PC-9 (cell line): ENCODE measurements around the gene CENPB. TPM values are rescaled to one million over a fixed set of nuclear protein-coding genes. Genes with fewer than 3 reads are reported as not detected.

ENCODE experiments used
- BruUV-seq: library from RNA; stranded (reverse); fragments of 400-500 nt; replicated peaks from 2 replicates; lab custom pipeline; 2021; lab: Mats Ljungman, UMichigan
- CTCF ChIA-PET: fragments of 300-600 bp; sonication (Branson Sonifier 250); formaldehyde crosslinking; loops from one replicate; lab custom pipeline; 2022; ENCODE audit warnings: antibody characterized with exemption; lab: Charles Lee
- POLR2A ChIA-PET: fragments of 300-600 bp; sonication (Branson Sonifier 250); formaldehyde crosslinking; loops from one replicate; lab custom pipeline; 2022; ENCODE audit warnings: antibody characterized with exemption; ENCODE audit not compliant: unreplicated experiment; lab: Charles Lee
- DNase-seq, 2 experiments: peaks; one replicate each; pipeline versions ENCODE4 v3.0.0 to v3.0.0-alpha.2; 2015 to 2022; ENCODE audit warnings: mixed read lengths in 1 of 2
- H2AFZ ChIP-seq: fragments of 200-600 bp; sonication (generic); 2 replicates; pipeline ENCODE4 v1.8.1; 2017; ENCODE audit warnings: antibody characterized with exemption
- H3F3A ChIP-seq: fragments of 200-600 bp; sonication (generic); 2 replicates; pipeline ENCODE4 v1.8.1; 2017; ENCODE audit warnings: antibody characterized with exemption, mild to moderate bottlenecking, low read depth; ENCODE audit not compliant: insufficient read depth
- H3K27ac ChIP-seq: fragments of 200-600 bp; sonication (generic); 2 replicates; pipeline ENCODE4 v1.6.1; 2016; ENCODE audit warnings: mixed run types
- H3K27me3 ChIP-seq: fragments of 200-600 bp; sonication (generic); 2 replicates; pipeline ENCODE4 v1.6.1; 2016; ENCODE audit warnings: low read depth, mixed run types; ENCODE audit not compliant: insufficient read depth
- H3K36me3 ChIP-seq: fragments of 200-600 bp; sonication (generic); 2 replicates; pipeline ENCODE4 v1.6.1; 2016; ENCODE audit warnings: low read depth, mixed run types
- H3K4me1 ChIP-seq: fragments of 200-600 bp; sonication (generic); replicated peaks from 2 replicates; pipeline ENCODE4 v1.6.1; 2016; ENCODE audit warnings: mixed run types; ENCODE audit not compliant: insufficient read depth
- H3K4me2 ChIP-seq: fragments of 200-600 bp; sonication (generic); 2 replicates; pipeline ENCODE4 v1.6.1; 2017; ENCODE audit warnings: mixed run types
- H3K4me3 ChIP-seq: fragments of 200-600 bp; sonication (generic); 2 replicates; pipeline ENCODE4 v1.6.1; 2016; ENCODE audit warnings: mixed run types
- H3K79me2 ChIP-seq: fragments of 200-600 bp; sonication (generic); 2 replicates; pipeline ENCODE4 v1.6.1; 2017; ENCODE audit warnings: low read depth, mixed run types
- H3K9me2 ChIP-seq: fragments of 200-600 bp; sonication (generic); 2 replicates; pipeline ENCODE4 v1.8.1; 2017; ENCODE audit warnings: mild to moderate bottlenecking; ENCODE audit not compliant: insufficient read depth
- H3K9me3 ChIP-seq: fragments of 200-600 bp; sonication (generic); 2 replicates; pipeline ENCODE4 v1.8.1; 2016; ENCODE audit warnings: low read depth; ENCODE audit not compliant: insufficient read depth
- H4K20me1 ChIP-seq: fragments of 200-600 bp; sonication (generic); 2 replicates; pipeline ENCODE4 v1.8.1; 2017; ENCODE audit not compliant: insufficient read depth
- EZH2 ChIP-seq: fragments of 200-600 bp; sonication (generic); IDR thresholded peaks from 2 replicates; pipeline ENCODE4 v1.8.0; 2017; ENCODE audit warnings: antibody characterized with exemption, low read depth
- intact Hi-C: fragments of 100-400 bp; cut with micrococcal nuclease; formaldehyde crosslinking; loops from one replicate; pipeline ENCODE4 v1.10.0; 2022; ENCODE audit not compliant: unreplicated experiment
- total RNA-seq: library from RNA; stranded (reverse); gene quantifications from 2 replicates; pipeline ENCODE4 v1.2.3, GENCODE V29; 2021
- TF ChIP-seq, protein P1 (sequence below): fragments of 200-600 bp; sonication (generic); conservative IDR thresholded peaks from 2 replicates; pipeline ENCODE4 v1.6.1; 2017; ENCODE audit warnings: mixed run types, antibody characterized with exemption, mild to moderate bottlenecking, moderate library complexity

Gene CENPB
- total RNA-seq, 1 experiment from 2014 or later, result 70.8 TPM

DNA sequence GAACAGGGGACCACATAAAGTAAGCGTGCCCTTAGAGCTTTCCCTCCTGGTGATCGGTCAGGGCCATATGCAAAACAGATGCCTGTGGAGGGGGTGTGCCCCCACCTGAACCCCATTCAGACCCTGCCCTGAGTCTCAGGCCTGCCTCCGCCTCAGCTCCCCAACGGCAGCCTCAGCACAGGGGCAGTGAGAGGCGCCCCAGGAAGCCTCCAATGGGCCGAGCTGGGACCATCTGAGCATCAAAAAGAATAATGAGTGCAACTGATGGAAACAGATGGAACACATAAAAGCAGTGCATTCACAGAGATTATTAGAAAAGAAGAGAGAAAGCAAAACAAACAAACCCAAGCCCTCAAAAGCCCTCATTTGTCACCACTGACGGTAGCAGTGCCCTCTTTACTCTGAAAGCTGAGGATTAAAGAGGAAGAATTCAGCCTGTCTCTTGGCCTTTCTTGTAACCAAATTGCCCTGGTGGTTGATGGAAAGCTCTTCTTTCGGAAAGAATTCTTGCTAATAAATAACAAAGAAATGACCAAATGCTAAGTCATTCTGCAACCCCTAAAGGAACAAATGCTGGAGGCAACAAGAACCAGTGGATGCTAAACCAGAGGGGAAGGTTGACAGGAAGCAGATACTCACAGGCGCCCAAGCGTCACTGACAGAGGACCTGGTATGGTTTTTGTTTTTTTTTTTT lies 25.7 kb downstream of the CENPB start:
- H3K4me2 ChIP-seq, result no peak overlapping the region
- no peaks in the 10 kb centered on the region for H3F3A ChIP-seq
- TF ChIP-seq, protein P1, sequence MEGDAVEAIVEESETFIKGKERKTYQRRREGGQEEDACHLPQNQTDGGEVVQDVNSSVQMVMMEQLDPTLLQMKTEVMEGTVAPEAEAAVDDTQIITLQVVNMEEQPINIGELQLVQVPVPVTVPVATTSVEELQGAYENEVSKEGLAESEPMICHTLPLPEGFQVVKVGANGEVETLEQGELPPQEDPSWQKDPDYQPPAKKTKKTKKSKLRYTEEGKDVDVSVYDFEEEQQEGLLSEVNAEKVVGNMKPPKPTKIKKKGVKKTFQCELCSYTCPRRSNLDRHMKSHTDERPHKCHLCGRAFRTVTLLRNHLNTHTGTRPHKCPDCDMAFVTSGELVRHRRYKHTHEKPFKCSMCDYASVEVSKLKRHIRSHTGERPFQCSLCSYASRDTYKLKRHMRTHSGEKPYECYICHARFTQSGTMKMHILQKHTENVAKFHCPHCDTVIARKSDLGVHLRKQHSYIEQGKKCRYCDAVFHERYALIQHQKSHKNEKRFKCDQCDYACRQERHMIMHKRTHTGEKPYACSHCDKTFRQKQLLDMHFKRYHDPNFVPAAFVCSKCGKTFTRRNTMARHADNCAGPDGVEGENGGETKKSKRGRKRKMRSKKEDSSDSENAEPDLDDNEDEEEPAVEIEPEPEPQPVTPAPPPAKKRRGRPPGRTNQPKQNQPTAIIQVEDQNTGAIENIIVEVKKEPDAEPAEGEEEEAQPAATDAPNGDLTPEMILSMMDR, result no peak
- no peak for TF ChIP-seq EZH2
- no peak overlapping the region for H3K4me3 ChIP-seq
- no peaks in the 10 kb centered on the region for H3K9me2 ChIP-seq
- no peaks in the 10 kb centered on the region; the same call in 1 of the 2 replicates for H4K20me1 ChIP-seq
- no peaks in the 10 kb centered on the region for H3K79me2 ChIP-seq
- no TSS peak for BruUV-seq
- no peaks in the 10 kb centered on the region for H3K4me1 ChIP-seq
- intact Hi-C loops, result no loop called here
- DNase-seq, result no peak
- H3K27me3 ChIP-seq, result no peaks in the 10 kb centered on the region
- no peak overlapping the region for H2AFZ ChIP-seq
- H3K36me3 ChIP-seq, result no peaks in the 10 kb centered on the region
- ChIA-PET CTCF (no interaction called here), POLR2A (interaction anchor here (0.6 kb wide), 1 partner anchor 16 kb away, joined by 19 read pairs; no protein-coding TSS in a partner anchor)
- H3K27ac ChIP-seq, result no peak overlapping the region
- no peaks in the 10 kb centered on the region for H3K9me3 ChIP-seq

DNA sequence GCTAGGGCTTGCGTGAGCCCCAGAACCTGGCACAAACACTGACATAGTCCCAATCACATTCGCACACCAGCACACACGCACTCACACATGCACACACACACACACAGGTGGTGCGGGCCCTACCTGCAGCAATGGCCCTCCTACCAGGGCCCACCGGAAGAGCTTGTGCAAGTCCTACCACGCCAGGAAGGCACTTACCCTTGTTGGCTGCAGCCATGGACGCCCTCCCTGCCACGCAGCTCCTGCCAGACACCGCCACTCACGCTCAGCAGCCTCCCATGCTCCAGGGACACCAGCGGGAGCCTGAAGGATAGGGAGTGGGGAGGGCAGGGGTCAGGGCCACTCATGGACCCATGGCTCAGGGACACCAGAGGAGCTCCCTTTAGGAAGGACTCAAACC lies 26.7 kb downstream of the CENPB start:
- Histone ChIP-seq H3K4me3 (no peak overlapping the region), H4K20me1 (no peaks in the 10 kb centered on the region; the same call in 1 of the 2 replicates), H3K9me2 (no peaks in the 10 kb centered on the region), H3K79me2 (no peaks in the 10 kb centered on the region), H3K27me3 (no peaks in the 10 kb centered on the region), H3K4me2 (no peak overlapping the region), H3K27ac (no peak overlapping the region), H2AFZ (no peak overlapping the region), H3K9me3 (no peaks in the 10 kb centered on the region), H3F3A (no peaks in the 10 kb centered on the region), H3K36me3 (no peaks in the 10 kb centered on the region), H3K4me1 (no peaks in the 10 kb centered on the region)
- intact Hi-C loops, result no loop called here
- no peak for DNase-seq
- TF ChIP-seq, protein P1, result no peak
- TF ChIP-seq EZH2, result no peak
- BruUV-seq, result no TSS peak
- POLR2A ChIA-PET, result interaction anchor here (0.6 kb wide), 1 partner anchor 15 kb away, joined by 19 read pairs; no protein-coding TSS in a partner anchor
- CTCF ChIA-PET, result no interaction called here

DNA sequence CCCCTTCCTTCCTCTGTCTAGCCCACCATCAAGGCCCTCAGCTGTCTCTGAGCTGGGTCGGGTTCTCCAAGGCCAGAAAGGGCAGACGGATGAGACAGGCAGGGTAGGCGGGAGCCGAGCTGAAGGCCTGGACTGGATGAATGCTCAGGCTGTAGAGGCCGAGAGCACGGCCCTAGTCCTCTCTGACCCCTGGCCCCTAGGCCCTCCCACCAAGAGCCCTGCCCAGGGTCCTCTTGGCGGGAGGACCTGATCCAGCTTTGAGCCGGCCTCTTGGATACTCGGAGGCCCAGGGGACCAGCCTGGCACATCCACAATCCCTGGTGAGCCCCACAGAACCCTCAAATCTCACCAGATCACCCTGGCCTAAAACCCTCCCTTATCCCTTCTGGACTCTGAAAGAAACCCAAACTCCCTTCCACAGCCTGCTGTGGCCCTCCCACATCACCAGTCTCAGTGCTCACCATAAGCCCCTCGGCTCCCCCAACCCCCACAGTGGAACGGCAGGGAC lies 27.2 kb downstream of the CENPB start:
- TF ChIP-seq EZH2, result no peak
- TF ChIP-seq, protein P1, result no peak
- H3K4me3 ChIP-seq, result no peak overlapping the region
- no TSS peak for BruUV-seq
- H3K4me2 ChIP-seq, result no peak overlapping the region
- H3K27me3 ChIP-seq, result no peaks in the 10 kb centered on the region
- H3F3A ChIP-seq, result no peaks in the 10 kb centered on the region
- intact Hi-C loops, result no loop called here
- H3K4me1 ChIP-seq, result no peaks in the 10 kb centered on the region
- no peaks in the 10 kb centered on the region for H3K79me2 ChIP-seq
- H3K27ac ChIP-seq, result no peak overlapping the region
- H3K9me3 ChIP-seq, result no peaks in the 10 kb centered on the region
- no peak overlapping the region for H2AFZ ChIP-seq
- no peaks in the 10 kb centered on the region; the same call in 1 of the 2 replicates for H4K20me1 ChIP-seq
- ChIA-PET CTCF (no interaction called here), POLR2A (no interaction called here)
- DNase-seq, result no peak
- H3K9me2 ChIP-seq, result no peaks in the 10 kb centered on the region
- H3K36me3 ChIP-seq, result no peaks in the 10 kb centered on the region
